GM21526 (cell line): ENCODE data around the gene EFCC1.

Experiments
- ATAC-seq: cut with Tn5 transposase; IDR thresholded peaks from one replicate; pipeline ENCODE4 v1.9.1; 2021; ENCODE audit warnings: moderate library complexity; ENCODE audit not compliant: unreplicated experiment, low FRiP score

The EFCC1 gene

DNA sequence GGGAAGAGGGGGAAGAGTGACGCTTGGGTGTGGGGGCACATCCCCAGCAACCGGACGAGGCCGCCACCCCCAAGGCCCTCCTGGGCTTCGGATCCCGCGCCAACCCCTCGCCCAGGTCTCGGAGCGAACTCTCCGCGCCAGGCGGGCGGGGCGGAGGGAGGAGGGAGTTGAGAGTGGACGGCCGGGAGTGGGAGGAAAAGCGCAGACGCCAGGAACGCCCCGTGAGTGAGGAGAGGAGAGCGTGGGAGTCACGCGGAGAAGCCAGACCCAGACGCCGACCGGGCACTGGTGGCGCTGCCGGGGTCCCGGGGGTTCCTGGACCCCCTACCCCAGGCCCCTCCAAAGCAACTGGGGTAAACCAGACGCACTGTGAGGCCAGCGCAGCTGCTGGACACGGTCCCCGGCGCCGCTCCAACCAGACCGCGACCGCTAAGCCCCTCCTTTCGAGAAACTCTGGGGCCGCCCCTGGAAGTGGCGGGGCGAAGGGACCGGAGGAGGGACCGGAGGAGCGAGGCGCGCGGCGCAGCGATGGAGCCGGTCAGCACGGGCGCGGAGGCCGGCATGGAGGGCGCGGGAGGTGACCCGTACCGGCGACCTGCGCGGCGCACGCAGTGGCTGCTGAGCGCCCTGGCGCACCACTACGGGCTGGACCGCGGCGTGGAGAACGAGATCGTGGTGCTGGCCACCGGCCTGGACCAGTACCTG is at the start of gene EFCC1:
Gene EFCC1, plus strand, starts transcription at position 204 of the 705 bp plus-strand sequence. Its CDS starts 325 bp downstream, at position 529.
- ATAC-seq = no peak

DNA sequence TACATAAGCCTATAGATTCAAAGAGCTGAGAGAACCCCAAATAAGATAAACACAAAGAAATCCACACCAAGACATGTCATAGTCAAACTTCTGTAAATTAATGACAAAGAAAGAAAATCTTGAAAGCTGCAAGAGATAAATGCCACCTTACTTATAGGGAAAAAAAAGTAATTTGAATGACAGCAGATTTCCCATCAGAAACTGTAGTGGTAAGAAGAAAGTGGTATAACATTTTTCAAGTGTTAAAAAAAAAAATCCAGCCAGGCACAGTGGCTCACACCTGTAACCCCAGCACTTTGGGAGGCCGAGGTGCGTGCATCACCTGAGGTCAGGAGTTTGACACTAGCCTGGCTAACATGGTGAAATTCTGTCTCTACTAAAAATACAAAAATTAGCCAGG is 44.7 kb upstream of the EFCC1 start:
- ATAC-seq = no peak

- no peak for ATAC-seq
Measured at GRCh38 chr3:128965280-128965679, 35.8 kb upstream of the EFCC1 start.

DNA sequence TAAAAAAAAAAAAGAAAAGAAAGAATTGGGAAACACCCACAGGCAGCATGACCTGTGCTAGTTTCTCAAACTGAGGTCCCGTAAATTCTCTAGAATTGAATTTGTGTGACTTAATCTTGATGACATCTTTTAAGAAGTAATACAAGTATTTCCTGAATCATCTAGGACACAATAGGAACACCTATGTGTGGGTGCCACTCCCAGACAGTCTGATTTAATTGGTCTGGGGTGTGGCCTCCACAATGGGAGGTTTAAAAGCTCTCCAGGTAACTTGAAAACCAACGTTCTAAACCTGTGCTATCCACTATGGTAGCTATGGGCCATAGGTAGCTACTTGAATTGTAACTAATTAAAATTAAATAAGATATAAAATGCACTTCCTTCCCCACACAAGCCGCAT is 35.3 kb upstream of the EFCC1 start:
- no peak for ATAC-seq

DNA sequence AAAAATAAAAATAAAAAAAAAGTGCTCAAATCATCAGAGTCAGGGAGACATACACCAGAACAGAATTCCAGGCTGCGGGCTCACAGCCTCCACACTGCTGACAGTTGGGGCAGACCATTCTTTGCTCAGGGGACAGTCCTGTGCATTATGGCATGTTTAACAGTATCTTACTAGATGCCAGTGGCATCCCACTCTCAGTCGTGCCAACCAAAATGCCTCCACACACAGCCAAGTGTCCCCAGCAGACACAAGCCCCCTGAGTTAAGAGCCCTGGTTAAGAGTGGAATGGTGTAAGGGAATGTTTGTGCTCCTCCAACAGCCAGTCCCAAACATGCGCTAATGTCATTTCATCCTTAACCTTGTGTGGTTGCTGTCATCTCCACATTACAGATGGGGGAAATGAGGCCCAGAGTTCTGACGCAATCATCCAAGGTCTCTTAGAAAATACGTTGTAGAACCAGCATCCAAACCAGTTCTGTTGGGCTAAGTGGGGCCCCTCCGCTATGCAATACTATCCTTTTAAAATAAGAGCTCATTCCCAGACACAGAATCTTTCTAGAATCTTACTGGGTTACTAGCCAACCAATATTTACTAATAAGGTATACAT is 33.3 kb upstream of the EFCC1 start:
- no peak for ATAC-seq

- no peak for ATAC-seq
Measured at GRCh38 chr3:128969993-128970739, 30.9 kb upstream of the EFCC1 start.

GRCh38 chr3:128970740-128971047 is 30.4 kb upstream of the EFCC1 start:
- ATAC-seq = no peak

GRCh38 chr3:128971421-128972100 is 29.5 kb upstream of the EFCC1 start:
- ATAC-seq = no peak

- ATAC-seq = no peak
Measured at GRCh38 chr3:128973988-128974564, 27.0 kb upstream of the EFCC1 start.

DNA sequence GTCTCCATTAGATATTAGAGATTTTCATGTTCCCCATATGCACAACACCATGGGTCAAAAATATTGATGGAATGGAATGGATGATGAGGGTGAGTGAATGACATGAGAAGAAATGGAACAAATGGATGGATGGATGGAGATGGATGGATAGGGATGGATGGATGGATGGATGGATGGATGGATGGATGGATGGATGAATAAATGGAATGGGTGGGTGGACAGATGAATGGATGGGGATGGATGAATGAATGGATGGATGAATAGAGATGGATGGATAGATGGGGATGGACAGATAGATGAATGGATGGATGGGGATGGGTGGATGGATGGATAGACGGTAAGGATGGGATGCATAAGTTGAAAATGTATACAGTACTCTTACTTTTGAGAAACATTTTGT is 25.8 kb upstream of the EFCC1 start:
- ATAC-seq = no peak

GRCh38 chr3:128983293-128984069 is 17.6 kb upstream of the EFCC1 start:
- ATAC-seq = no peak

GRCh38 chr3:128984596-128984995 is 16.5 kb upstream of the EFCC1 start:
- ATAC-seq = no peak

DNA sequence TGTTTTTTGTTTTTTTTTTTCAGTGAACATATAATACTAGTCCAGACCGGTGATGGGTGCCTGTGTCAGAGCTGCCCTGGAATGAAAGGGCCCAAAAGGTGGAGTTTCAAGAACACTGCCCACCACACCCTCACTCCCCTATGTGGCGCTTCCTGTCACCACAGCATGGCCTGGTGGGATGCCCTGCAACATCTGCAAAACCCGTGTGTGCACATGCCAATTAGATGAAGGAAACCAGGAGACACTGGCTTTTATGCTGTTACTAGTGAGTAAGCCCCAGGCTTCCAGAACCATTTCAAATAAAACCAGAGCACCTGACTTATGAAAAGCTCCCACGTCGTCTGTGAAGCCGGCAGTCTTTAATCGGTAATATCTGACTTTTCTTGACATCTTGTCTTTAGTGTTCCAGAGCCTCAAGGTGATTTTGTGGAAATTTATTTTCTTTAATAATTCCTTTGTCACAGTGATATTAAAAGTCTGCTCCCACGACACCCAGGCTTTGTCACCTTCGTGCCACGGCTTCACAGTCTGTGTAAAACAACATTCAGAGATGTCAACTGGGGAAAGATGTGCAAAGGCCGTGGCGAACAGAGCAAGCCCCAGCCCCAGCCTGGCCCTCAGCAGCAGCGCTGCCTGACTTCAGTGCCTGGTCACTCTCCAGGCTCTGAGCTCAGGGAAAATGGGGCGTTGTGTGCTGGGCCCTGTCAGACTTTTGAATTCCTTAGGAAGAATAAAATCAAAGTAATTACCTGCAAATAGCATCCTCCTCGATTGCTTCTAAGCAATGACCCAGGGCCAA is 13.6 kb upstream of the EFCC1 start:
- no peak for ATAC-seq

DNA sequence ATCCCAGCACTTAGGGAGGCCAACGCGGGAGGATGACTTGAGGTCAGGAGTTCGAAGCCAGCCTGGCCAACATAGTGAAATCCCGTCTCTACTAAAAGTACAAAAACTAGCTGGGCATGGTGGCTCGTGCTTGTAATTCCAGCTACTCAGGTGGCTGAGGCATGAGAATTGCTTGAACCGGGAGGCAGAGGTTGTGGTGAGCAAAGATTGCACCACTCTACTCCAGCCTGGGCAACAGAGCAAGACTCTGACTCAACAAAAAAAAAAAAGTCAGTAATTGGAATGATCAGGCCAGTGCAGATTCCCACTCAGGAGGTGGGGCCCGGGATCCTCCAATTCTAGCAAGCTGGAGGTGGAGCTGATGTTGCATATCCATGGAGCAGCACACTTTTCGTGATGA is 12.8 kb upstream of the EFCC1 start:
- no peak for ATAC-seq

DNA sequence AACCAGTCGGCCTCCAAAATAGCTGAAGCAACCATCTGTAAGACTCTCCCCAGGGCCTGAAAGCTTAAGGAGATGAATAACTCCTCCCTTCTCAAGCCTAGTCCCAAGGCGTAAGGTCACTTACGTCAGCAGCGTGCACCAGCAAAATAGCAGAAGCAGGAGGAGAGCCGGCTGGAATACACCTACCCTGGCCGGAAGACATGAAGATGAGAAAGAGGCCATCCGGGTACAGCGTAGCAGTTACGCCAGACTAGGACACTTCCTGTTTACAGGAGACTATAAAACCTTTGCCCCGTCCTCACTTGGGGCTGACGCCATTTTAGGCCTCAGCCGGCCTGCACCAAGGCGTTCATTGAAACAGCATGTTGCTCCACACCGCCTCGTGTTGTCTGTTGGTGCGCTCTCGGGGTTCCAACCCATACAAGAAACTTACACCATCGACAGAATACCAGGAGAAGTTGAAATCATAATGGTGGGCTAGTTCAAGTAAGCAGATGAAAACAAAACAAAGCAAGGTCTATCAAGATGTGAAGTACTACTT is 9.7 kb upstream of the EFCC1 start:
- no peak for ATAC-seq

GRCh38 chr3:128992926-128993460 is 8.1 kb upstream of the EFCC1 start:
- ATAC-seq = no peak

DNA sequence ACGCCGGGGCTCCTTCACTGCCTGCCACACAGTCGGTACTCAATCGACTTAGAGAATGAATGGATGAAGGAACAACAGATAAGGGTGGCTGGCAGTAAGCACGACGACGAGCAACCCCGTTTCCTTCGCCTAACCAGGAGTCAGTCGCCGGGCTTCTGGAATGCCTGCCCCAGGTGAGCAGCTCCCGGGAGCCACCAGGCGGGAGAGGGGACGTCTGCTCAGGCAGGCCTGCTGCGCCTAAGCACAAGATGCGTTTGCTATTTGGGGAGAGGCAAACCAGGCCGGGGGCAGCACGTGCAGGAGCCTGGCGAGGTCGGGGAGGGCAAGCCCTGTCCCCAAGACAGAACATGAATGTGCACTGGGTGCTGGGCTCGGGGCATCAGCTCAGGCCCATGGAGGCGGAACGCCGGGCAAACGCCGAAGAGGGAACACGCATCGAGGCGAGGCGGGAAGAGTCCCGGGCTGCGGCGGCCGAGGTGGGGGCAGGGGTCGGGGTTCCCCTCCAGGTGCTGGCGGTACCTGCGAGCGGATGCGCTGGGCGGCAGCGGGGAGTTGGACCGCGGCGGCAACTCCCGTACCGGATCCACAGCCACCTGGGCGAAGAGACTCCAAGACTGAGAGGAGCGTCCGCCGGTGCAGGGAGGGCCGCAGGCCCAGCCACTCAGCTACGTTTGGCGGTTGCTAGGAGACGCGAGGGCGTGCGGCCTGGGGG is 7.5 kb upstream of the EFCC1 start, which contains the start of gene CFAP92:
Gene CFAP92, minus strand, starts transcription at position 616 of the 712 bp plus-strand sequence. CDS start 772 bp downstream, outside the sequence.
- ATAC-seq = peak; percentile 83

DNA sequence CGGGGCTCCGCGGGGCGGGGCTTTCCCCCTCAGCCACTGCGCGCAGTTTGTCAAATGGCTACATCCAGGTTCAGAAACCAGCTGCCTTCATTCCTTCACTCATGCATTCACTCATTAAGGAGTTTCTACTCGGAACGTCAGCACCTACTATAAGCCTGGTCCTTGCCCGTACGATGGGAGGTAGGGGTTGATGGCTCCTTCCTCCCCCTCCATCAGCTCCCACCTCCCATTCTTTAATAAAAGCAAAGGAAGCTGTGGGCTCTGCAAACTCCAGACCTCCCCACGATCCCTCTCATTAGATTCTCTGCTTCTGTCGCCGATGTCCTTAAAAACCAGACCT is 7.0 kb upstream of the EFCC1 start:
- no peak for ATAC-seq
